HG02970 (cell line): ENCODE data around the gene CACNA1F.

Experiments
- ATAC-seq: cut with Tn5 transposase; IDR thresholded peaks from one replicate; pipeline ENCODE4 v1.9.1; 2021; ENCODE audit warnings: mild to moderate bottlenecking, moderate library complexity, moderate number of reproducible peaks; ENCODE audit not compliant: unreplicated experiment, low FRiP score

Gene CACNA1F

DNA sequence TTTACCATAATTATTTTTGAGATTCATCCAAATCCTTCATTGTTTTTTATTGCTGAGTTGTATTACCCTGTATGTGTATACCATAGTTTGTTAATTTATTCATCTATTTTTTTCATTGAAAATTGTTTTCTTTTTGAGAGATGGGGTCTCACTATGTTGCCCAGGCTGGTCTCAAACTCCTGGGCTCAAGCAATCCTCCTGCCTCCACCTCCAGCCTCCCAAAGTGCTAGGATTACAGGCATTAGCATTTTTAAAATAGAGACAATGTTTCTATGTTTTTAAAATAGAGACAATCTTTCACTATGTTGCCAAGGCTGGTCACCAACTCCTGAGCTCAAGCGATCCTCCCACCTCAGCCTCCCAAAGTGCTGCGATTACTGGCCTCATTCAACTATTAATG, 72.2 kb downstream of the CACNA1F start:
- no peak for ATAC-seq

DNA sequence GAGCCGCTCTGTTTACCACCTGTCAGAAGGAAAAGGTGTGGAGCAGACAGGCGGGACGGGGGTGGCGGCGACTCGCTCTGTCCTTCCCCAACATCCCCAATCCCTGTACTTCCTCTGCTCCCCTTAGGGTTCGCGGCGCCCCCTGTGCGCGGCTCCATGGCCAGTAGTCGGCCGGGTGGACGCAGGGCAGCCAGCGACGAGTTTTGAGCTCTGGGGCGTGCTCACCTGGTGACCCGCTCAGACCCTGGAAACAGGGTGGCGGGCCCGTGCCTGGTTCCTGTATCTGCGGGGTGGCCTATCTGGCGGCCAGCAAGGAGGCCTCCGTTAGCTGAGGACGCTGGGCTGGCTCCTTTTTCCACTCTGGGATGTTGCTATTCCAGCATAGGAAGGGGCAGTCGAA, 75.9 kb downstream of the CACNA1F start:
- ATAC-seq, result no peak

DNA sequence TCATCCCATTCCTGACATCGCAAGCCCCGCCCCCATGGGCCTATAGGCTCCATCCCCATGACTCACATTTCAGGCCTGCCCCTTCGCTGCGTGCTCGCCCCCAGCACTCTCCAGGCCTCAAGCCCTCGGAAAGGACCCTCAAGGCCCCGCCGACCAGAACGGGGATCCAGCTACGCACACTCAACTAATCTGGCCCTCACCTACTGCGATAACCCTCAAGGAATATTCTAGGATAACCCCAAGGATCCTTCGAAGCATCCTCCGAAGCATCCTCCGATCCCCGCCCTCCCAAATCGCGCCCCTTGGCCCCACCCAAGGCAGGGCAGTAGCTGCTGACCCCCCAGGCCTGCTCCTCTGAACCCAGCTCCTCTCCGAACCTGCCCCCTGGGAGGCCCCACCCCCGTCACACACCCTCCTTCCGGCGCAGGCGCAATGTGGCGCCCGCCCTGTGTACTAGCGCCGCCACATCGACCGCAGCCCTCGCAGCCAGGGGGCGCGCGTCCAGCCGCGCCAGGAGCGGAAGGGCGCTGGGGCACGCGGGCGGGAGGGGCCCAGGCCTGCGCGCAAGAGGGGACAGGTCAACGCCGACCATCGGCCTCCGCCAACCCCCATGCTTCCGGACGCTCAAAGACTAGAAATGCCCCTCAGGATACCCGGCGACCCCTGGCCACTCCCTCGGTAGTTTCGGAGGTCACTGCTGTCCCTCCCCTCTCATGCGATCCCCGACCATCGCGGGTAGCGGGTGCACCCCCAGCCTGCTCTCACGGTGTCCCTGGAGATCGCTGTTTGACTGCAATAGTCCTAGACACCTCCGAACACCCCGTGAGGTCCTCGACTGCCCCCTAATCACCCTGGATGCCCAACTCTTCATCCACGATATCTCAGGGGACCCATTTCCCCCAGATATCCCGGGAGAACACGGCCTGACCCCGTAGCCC, 77.0 kb downstream of the CACNA1F start:
- peak; percentile 77 for ATAC-seq

DNA sequence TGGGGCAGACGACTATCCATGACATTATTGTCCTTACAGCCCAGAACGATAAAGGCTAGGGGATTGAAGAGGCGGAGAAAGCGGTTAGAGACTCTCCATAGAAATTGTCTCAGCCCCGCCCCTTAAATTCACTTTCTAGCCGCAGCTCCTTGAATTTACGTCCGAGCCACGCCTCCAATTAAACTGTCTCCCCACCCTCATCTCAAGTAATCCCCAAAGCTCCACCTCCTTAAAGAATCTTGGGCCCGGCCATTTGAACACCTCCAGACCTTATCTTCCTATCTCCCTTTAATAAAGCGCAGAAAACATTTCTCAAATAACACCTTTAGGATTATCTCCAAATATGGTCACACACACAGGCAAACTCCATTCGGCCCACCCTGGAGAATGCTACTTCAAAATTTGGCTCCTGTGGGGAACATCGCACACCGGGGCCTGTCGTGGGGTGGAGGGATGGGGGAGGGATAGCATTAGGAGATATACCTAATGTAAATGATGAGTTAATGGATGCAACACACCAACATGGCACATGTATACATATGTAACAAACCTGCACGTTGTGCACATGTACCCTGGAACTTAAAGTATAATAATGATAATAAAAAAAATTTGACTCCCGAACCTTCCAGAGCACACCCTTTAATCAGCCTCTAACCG, 77.8 kb downstream of the CACNA1F start:
- no peak for ATAC-seq
